ENCODE results near the gene ADIPOQ. TPM values are rescaled to one million over a fixed set of nuclear protein-coding genes. Genes with fewer than 3 reads are reported as not detected.
"Not testable (repeated sequence)": the region's sequence is repeated elsewhere in the genome, so short reads cannot be mapped to it uniquely, and the experiment has no call there.

Gene ADIPOQ
- total RNA-seq, 2 experiments from 2014 or later: not detected

- CTCF ChIA-PET: interaction anchor here (1.0 to 8.5 kb wide), 4 partner anchors 9 to 875 kb away, joined by 3 to 159 read pairs (median 4); partner anchors contain the start of gene AHSG
- no peak overlapping the region for H3K27ac Mint-ChIP-seq
- H3K36me3 Mint-ChIP-seq: no peaks in the 10 kb centered on the region
- H3K9me3 Mint-ChIP-seq: no peaks in the 10 kb centered on the region
- H3K4me3 Mint-ChIP-seq: no peak overlapping the region
- peaks cover 2% of the 10 kb centered on the region for H3K27me3 Mint-ChIP-seq
- no peak for DNase-seq
- H3K4me1 Mint-ChIP-seq (ENCODE audit: low read depth): no peaks in the 10 kb centered on the region
- intact Hi-C loops (cut with micrococcal nuclease): no loop called here
- POLR2A ChIA-PET: no interaction called here
These were observed 24.0 kb upstream of the ADIPOQ start for GRCh38 chr3:186818516-186818915.

- H3K27ac Mint-ChIP-seq: no peak overlapping the region
- peaks cover 1% of the 10 kb centered on the region for H3K4me1 Mint-ChIP-seq (ENCODE audit: low read depth)
- no peak for DNase-seq
- no peaks in the 10 kb centered on the region for H3K9me3 Mint-ChIP-seq
- intact Hi-C loops (cut with micrococcal nuclease): no loop called here
- ChIA-PET POLR2A (no interaction called here), CTCF (interaction anchor here (1.0 to 8.5 kb wide), 4 partner anchors 8 to 875 kb away, joined by 3 to 159 read pairs (median 4); partner anchors contain the start of gene AHSG)
- H3K4me3 Mint-ChIP-seq: no peak overlapping the region
- H3K27me3 Mint-ChIP-seq: peaks cover 2% of the 10 kb centered on the region
- H3K36me3 Mint-ChIP-seq: no peaks in the 10 kb centered on the region
These were observed 23.6 kb upstream of the ADIPOQ start for GRCh38 chr3:186818956-186819355.

- intact Hi-C loops (cut with micrococcal nuclease): loop anchor here (1.0 to 10.0 kb wide), 3 partner anchors 34 to 577 kb away; no protein-coding TSS in a partner anchor
- no peaks in the 10 kb centered on the region for H3K9me3 Mint-ChIP-seq
- no peak overlapping the region for H3K4me3 Mint-ChIP-seq
- POLR2A ChIA-PET: interaction anchor here (1.1 kb wide), 1 partner anchor 205 kb away, joined by 3 read pairs; no protein-coding TSS in a partner anchor
- DNase-seq: no peak
- H3K27ac Mint-ChIP-seq: no peak overlapping the region
- peaks cover 10% of the 10 kb centered on the region for H3K27me3 Mint-ChIP-seq
- peaks cover 22% of the 10 kb centered on the region for H3K4me1 Mint-ChIP-seq (ENCODE audit: low read depth)
- CTCF ChIA-PET: interaction anchor here (0.5 to 8.5 kb wide), 37 partner anchors 8 to 878 kb away, joined by 3 to 159 read pairs (median 4); partner anchors contain the start of genes AHSG, RPL39L and ST6GAL1
- H3K36me3 Mint-ChIP-seq: no peaks in the 10 kb centered on the region
These were observed 20.8 kb upstream of the ADIPOQ start for GRCh38 chr3:186821429-186822387.

- H3K27ac Mint-ChIP-seq, DNase-seq, POLR2A ChIA-PET, H3K4me3 Mint-ChIP-seq, H3K36me3 Mint-ChIP-seq, H3K9me3 Mint-ChIP-seq: not testable (repeated sequence)
- intact Hi-C loops (cut with micrococcal nuclease): loop anchor here (5.0 to 10.0 kb wide), 2 partner anchors 35 to 578 kb away; no protein-coding TSS in a partner anchor
- Mint-ChIP-seq H3K27me3 (peaks cover 10% of the 10 kb centered on the region), H3K4me1 (ENCODE audit: low read depth) (peaks cover 22% of the 10 kb centered on the region)
- CTCF ChIA-PET: interaction anchor here (0.7 to 8.5 kb wide), 27 partner anchors 8 to 879 kb away, joined by 3 to 159 read pairs (median 4); partner anchors contain the start of genes AHSG, RPL39L and ST6GAL1
These were observed 20.1 kb upstream of the ADIPOQ start for GRCh38 chr3:186822388-186822759.

GRCh38 chr3:186823386-186823785 is 19.1 kb upstream of the ADIPOQ start:
- Mint-ChIP-seq H3K9me3 (no peaks in the 10 kb centered on the region), H3K27ac (no peak overlapping the region), H3K4me3 (no peak overlapping the region), H3K36me3 (no peaks in the 10 kb centered on the region), H3K4me1 (ENCODE audit: low read depth) (peaks cover 27% of the 10 kb centered on the region), H3K27me3 (peaks cover 13% of the 10 kb centered on the region)
- ChIA-PET CTCF (interaction anchor here (0.7 to 8.5 kb wide), 2 partner anchors 109 to 208 kb away, joined by 4 to 159 read pairs; partner anchors contain the start of gene AHSG), POLR2A (interaction anchor here (1.4 kb wide), 1 partner anchor 20 kb away, joined by 4 read pairs; no protein-coding TSS in a partner anchor)
- no peak for DNase-seq
- intact Hi-C loops (cut with micrococcal nuclease): loop anchor here (5.0 to 10.0 kb wide), 2 partner anchors 36 to 579 kb away; no protein-coding TSS in a partner anchor

- H3K4me1 Mint-ChIP-seq (ENCODE audit: low read depth): peaks cover 28% of the 10 kb centered on the region
- H3K36me3 Mint-ChIP-seq: no peaks in the 10 kb centered on the region
- no peak for DNase-seq
- no peaks in the 10 kb centered on the region for H3K9me3 Mint-ChIP-seq
- POLR2A ChIA-PET: interaction anchor here (1.0 to 1.4 kb wide), 5 partner anchors 18 to 256 kb away, joined by 3 to 6 read pairs (median 3); partner anchors contain the start of gene EIF4A2
- H3K27me3 Mint-ChIP-seq: peaks cover 21% of the 10 kb centered on the region
- no peak overlapping the region for H3K27ac Mint-ChIP-seq
- no peak overlapping the region for H3K4me3 Mint-ChIP-seq
- intact Hi-C loops (cut with micrococcal nuclease): loop anchor here (5.0 to 10.0 kb wide), 2 partner anchors 37 to 580 kb away; no protein-coding TSS in a partner anchor
- CTCF ChIA-PET: interaction anchor here (8.5 kb wide), 1 partner anchor 209 kb away, joined by 159 read pairs; the partner anchor contains the start of gene AHSG
These were observed 17.9 kb upstream of the ADIPOQ start for GRCh38 chr3:186824430-186825139.

- intact Hi-C loops (cut with micrococcal nuclease): loop anchor here (10.0 kb wide), 1 partner anchor 581 kb away; no protein-coding TSS in a partner anchor
- no peaks in the 10 kb centered on the region for H3K9me3 Mint-ChIP-seq
- H3K4me3 Mint-ChIP-seq: peak overlapping the region; percentile 83
- ChIA-PET POLR2A (interaction anchor here (1.0 to 1.4 kb wide), 5 partner anchors 19 to 257 kb away, joined by 3 to 6 read pairs (median 3); partner anchors contain the start of gene EIF4A2), CTCF (interaction anchor here (0.7 to 8.5 kb wide), 3 partner anchors 208 to 340 kb away, joined by 3 to 159 read pairs (median 11); partner anchors contain the start of gene AHSG)
- H3K27ac Mint-ChIP-seq: no peak overlapping the region
- H3K4me1 Mint-ChIP-seq (ENCODE audit: low read depth): peaks cover 28% of the 10 kb centered on the region
- peak; percentile 68 for DNase-seq
- H3K27me3 Mint-ChIP-seq: peaks cover 28% of the 10 kb centered on the region
- no peaks in the 10 kb centered on the region for H3K36me3 Mint-ChIP-seq
These were observed 17.2 kb upstream of the ADIPOQ start for GRCh38 chr3:186825294-186825821.

- no peaks in the 10 kb centered on the region for H3K9me3 Mint-ChIP-seq
- CTCF ChIA-PET: interaction anchor here (0.7 to 1.1 kb wide), 2 partner anchors 209 to 339 kb away, joined by 3 to 11 read pairs; no protein-coding TSS in a partner anchor
- H3K27me3 Mint-ChIP-seq: peaks cover 34% of the 10 kb centered on the region
- H3K36me3 Mint-ChIP-seq: no peaks in the 10 kb centered on the region
- H3K4me3 Mint-ChIP-seq: peak overlapping the region; percentile 83
- no peak for DNase-seq
- intact Hi-C loops (cut with micrococcal nuclease): loop anchor here (10.0 kb wide), 1 partner anchor 581 kb away; no protein-coding TSS in a partner anchor
- POLR2A ChIA-PET: interaction anchor here (1.0 to 2.0 kb wide), 6 partner anchors 19 to 107 kb away, joined by 3 to 14 read pairs (median 6); partner anchors contain the start of genes EIF4A2 and RFC4
- H3K27ac Mint-ChIP-seq: peak overlapping the region; percentile 4
- peaks cover 28% of the 10 kb centered on the region for H3K4me1 Mint-ChIP-seq (ENCODE audit: low read depth)
These were observed 16.6 kb upstream of the ADIPOQ start for GRCh38 chr3:186825872-186826409.

GRCh38 chr3:186826410-186826975 is 16.0 kb upstream of the ADIPOQ start:
- peak overlapping the region; percentile 83 for H3K4me3 Mint-ChIP-seq
- no peaks in the 10 kb centered on the region for H3K9me3 Mint-ChIP-seq
- intact Hi-C loops (cut with micrococcal nuclease): loop anchor here (10.0 kb wide), 1 partner anchor 582 kb away; no protein-coding TSS in a partner anchor
- peak; percentile 33 for DNase-seq
- H3K27ac Mint-ChIP-seq: peak overlapping the region; percentile 51
- H3K4me1 Mint-ChIP-seq (ENCODE audit: low read depth): peaks cover 28% of the 10 kb centered on the region
- ChIA-PET CTCF (interaction anchor here (0.7 to 1.6 kb wide), 7 partner anchors 7 to 339 kb away, joined by 3 to 11 read pairs (median 6); partner anchors contain the start of gene RPL39L), POLR2A (interaction anchor here (1.2 to 2.0 kb wide), 10 partner anchors 20 to 312 kb away, joined by 3 to 14 read pairs (median 5); partner anchors contain the start of genes EIF4A2, RFC4, RPL39L and ST6GAL1)
- no peaks in the 10 kb centered on the region for H3K36me3 Mint-ChIP-seq
- peaks cover 38% of the 10 kb centered on the region for H3K27me3 Mint-ChIP-seq

All from activated CD4-positive, alpha-beta memory T cell treated with anti-CD3 and anti-CD28 coated beads for 36 hours (primary cell).